GM13977 (cell line): ENCODE data around the gene LIN7C.
"Not testable (repeated sequence)": the region's sequence is repeated elsewhere in the genome, so short reads cannot be mapped to it uniquely, and the experiment has no call there.

Experiments used
- DNase-seq: peaks from one replicate; pipeline ENCODE4 v3.0.0; 2012; ENCODE audit warnings: low spot score
- in situ Hi-C: fragments of 300-500 bp; cut with MboI; formaldehyde crosslinking; loops from one replicate; pipeline ENCODE4 v1.12.0; 2022; ENCODE audit warnings: low sequenced_read_pairs, low pct_unique_long_range_greater_than_20kb, mixed read lengths, inconsistent platforms; ENCODE audit not compliant: unreplicated experiment
- TF ChIP-seq, protein P1 (sequence below): IDR thresholded peaks from 2 replicates; pipeline ENCODE4 v1.5.1; 2012; ENCODE audit warnings: mild to moderate bottlenecking, control low read depth; ENCODE audit not compliant: insufficient read depth; ENCODE audit errors: extremely low read depth, missing control alignments

Gene LIN7C

DNA sequence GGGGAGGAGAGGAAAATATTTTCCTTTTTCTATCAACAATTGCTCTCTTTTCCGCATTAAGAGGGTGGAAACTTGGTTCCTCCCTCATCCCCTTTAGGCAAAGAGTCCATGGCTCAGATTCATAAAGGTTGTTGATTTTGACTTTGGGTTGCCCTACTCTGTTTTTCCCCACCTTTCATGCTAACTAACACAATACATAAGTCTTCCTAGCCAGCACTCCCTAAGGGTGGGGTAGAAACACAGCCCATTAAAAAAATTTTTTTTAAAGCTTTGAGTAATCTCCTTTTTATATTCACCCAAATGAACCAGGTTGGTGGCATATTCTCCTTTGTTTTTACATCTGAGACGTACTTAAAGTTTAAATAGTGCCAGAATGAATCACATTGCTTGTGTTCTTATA lies 20.0 kb upstream of the LIN7C start:
- in situ Hi-C loops: no loop called here
- no peak for DNase-seq
- TF ChIP-seq, protein P1, sequence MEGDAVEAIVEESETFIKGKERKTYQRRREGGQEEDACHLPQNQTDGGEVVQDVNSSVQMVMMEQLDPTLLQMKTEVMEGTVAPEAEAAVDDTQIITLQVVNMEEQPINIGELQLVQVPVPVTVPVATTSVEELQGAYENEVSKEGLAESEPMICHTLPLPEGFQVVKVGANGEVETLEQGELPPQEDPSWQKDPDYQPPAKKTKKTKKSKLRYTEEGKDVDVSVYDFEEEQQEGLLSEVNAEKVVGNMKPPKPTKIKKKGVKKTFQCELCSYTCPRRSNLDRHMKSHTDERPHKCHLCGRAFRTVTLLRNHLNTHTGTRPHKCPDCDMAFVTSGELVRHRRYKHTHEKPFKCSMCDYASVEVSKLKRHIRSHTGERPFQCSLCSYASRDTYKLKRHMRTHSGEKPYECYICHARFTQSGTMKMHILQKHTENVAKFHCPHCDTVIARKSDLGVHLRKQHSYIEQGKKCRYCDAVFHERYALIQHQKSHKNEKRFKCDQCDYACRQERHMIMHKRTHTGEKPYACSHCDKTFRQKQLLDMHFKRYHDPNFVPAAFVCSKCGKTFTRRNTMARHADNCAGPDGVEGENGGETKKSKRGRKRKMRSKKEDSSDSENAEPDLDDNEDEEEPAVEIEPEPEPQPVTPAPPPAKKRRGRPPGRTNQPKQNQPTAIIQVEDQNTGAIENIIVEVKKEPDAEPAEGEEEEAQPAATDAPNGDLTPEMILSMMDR: no peak

DNA sequence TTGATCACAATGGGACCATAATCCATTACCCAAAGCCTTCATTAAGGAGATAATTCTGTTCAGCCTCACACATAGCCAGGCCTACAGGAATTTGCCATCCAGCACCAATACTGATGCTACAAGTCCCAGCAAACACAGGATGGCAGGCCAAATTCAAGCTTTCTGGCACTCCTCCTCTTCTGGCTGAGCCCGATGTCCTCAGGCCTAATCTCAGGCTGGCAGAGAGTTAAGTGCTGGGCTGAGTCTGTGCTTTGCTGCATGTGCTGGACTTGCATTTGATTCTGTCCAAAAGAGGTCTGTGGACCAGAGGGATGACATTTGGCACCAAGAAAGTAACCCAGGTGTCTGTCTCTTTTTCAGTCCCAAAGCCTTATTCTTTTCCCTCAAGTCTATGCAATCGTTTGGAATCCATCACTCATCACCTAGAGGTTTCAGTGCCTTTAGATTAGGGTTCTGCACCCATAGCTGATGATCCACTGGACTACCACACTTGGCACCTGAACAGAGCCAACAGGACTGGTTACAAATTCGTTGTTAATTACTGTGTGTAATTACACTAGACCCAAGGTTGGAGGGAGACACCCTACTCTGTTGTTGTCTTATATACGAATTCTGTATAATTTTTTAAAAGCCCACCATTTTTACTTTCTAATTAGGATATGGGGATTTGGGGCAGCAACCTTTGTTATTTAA lies 19.4 kb upstream of the LIN7C start:
- no peak for DNase-seq
- in situ Hi-C loops: no loop called here
- TF ChIP-seq, protein P1: no peak

DNA sequence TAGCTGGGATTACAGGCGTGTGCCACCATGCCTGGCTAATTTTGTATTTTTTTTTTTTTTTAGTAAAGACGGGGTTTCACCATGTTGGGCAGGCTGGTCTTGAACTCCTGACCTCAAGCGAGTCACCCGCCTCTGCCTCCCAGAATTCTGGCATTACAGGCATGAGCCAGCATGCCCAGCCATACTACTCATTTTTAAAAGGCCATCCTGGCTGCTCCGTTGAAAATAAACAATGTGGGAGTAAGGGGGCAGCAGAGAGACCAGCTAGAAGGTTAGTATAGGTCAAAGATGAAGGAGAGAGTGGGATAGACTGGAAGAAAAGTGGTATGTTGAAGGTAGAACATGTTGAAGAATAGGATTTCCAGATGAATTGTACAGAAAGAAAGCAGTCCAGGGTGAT lies 17.6 kb upstream of the LIN7C start:
- TF ChIP-seq, protein P1: no peak
- no peak for DNase-seq
- in situ Hi-C loops: no loop called here

DNA sequence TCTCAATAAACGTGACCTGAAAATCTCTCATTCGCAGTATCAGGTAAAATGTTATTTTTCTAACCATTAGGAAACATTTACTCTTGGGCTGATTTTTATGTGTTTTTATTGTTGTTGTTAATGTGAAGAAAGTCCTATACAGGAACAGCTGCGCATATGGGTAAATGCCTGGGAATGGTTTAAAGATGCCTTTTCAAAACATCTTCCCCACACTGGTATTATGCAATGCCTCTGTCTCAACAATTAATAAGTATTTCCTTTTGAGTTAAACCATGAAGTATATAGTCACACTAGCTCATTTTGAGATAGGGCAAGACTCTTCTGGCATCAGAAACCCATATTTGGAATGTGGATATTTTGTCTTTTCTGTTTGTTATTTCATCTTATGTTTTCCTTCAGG lies 13.7 kb upstream of the LIN7C start:
- in situ Hi-C loops: no loop called here
- DNase-seq: no peak
- TF ChIP-seq, protein P1: no peak

DNA sequence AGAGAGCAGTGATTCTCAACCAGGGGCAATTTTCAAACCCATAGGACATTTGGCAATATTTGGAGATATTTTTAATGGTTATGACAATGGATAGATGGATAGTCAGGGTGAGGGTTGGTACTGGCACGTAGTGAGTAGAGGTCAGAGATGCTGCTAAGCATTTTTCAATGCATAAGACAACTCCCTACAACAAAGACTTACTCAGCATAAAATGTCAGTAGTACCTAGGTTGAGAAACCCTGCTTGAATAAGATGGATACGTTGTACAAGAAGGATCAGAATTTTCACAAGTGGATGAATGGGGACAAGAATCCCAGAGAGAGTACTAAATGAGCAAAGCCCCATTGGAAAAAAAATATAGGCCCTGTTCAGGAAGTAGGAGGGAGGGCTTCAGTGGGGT lies 11.9 kb upstream of the LIN7C start:
- no peak for DNase-seq
- in situ Hi-C loops: no loop called here

DNA sequence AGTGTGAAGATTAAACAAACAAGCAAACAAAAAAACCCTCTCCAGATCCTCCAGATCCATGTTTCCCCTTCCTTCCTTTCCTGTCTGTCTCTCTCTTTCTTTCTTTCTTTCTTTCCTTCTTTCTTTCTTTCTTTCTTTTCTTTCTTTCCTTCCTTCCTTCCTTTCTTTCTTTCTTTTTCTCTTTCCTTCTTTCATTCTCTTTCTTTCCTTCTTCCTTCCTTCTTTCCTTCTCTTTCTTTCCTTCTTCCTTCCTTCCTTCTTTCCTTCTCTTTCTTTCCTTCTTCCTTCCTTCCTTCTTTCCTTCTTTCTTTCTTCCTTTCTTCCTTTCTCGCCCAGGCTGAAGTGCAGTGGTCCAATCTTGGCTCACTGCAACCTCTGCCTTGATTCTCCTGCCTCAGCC lies 10.9 kb upstream of the LIN7C start:
- DNase-seq, in situ Hi-C loops: not testable (repeated sequence)

More for the DNA sequence above, 11.9 kb upstream of the LIN7C start:
- TF ChIP-seq, protein P1: no peak

DNA sequence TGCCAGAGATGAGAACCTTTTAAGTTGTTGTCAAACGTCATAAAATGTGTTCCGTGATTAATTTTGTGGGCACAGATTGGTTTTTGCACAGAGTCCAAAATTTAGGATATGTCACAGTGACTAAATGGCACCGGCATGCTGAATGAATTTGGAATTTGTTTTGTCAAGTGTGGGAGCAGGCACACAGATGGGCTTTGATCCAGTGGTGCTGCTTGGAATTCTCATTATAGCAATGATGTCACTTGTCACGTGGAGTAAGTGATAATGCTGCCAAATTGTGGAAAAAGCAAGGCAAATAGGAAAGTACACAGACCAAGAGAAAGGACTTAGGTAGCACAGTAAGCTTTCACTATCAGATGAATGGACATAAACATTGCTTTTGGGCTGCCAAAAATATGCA lies 8.0 kb upstream of the LIN7C start:
- DNase-seq: no peak
- TF ChIP-seq, protein P1: no peak
- in situ Hi-C loops: no loop called here
